Measurements from ENCODE around the gene DIDO1. TPM values are rescaled to one million over a fixed set of nuclear protein-coding genes. Genes with fewer than 3 reads are reported as not detected.

DIDO1 gene
- total RNA-seq, 1 donor from 2014 or later, result 53.6 TPM

DNA sequence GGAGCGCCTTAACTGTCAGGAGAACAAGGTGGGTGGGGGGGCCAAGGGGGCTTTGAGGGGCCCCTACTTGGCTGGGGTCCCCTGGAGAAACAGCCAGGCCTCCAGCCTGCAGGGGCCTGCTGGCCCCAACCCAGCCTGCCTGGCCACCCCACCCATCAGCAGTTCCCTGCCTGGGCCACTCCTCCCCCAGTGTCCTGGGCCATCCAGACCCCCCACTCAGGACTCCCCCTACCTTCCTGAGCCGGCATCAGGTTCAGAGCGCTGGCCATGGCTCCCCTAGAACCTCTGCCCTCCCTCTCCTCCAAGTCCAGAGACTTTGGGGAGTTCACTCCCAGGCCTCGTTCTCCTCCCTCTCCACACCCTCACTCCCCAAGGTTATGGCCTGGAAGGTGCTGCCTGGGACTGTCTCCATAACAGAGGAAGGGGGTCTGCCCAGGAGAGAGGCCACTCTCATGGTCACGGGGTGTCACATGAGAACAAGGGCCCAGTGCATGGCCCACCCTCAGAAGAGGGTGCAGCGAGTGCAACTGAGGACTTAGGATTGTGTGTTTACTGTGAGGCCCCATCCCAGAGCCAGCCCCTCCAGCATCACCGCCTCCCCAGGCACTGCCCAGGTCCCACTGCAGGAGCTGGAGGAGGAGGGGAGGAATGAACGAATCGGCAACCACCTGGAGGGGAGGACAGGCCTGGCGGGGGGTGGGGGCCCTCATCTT is 32.2 kb upstream of the DIDO1 start:
- DNase-seq (ENCODE audit: extremely low spot score, unreplicated experiment), result no peak
- Mint-ChIP-seq H3K27ac (ENCODE audit: unreplicated experiment) (no peak overlapping the region), H3K4me1 (ENCODE audit: unreplicated experiment) (peaks cover 9% of the 10 kb centered on the region), H3K36me3 (ENCODE audit: unreplicated experiment) (no peaks in the 10 kb centered on the region), H3K27me3 (ENCODE audit: unreplicated experiment) (no peaks in the 10 kb centered on the region), H3K9me3 (ENCODE audit: unreplicated experiment) (no peaks in the 10 kb centered on the region), H3K4me3 (ENCODE audit: unreplicated experiment) (no peak overlapping the region)
- TF ChIP-seq, protein P1, sequence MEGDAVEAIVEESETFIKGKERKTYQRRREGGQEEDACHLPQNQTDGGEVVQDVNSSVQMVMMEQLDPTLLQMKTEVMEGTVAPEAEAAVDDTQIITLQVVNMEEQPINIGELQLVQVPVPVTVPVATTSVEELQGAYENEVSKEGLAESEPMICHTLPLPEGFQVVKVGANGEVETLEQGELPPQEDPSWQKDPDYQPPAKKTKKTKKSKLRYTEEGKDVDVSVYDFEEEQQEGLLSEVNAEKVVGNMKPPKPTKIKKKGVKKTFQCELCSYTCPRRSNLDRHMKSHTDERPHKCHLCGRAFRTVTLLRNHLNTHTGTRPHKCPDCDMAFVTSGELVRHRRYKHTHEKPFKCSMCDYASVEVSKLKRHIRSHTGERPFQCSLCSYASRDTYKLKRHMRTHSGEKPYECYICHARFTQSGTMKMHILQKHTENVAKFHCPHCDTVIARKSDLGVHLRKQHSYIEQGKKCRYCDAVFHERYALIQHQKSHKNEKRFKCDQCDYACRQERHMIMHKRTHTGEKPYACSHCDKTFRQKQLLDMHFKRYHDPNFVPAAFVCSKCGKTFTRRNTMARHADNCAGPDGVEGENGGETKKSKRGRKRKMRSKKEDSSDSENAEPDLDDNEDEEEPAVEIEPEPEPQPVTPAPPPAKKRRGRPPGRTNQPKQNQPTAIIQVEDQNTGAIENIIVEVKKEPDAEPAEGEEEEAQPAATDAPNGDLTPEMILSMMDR (IDR thresholded peaks at IDR 0.05), result no peak

DNA sequence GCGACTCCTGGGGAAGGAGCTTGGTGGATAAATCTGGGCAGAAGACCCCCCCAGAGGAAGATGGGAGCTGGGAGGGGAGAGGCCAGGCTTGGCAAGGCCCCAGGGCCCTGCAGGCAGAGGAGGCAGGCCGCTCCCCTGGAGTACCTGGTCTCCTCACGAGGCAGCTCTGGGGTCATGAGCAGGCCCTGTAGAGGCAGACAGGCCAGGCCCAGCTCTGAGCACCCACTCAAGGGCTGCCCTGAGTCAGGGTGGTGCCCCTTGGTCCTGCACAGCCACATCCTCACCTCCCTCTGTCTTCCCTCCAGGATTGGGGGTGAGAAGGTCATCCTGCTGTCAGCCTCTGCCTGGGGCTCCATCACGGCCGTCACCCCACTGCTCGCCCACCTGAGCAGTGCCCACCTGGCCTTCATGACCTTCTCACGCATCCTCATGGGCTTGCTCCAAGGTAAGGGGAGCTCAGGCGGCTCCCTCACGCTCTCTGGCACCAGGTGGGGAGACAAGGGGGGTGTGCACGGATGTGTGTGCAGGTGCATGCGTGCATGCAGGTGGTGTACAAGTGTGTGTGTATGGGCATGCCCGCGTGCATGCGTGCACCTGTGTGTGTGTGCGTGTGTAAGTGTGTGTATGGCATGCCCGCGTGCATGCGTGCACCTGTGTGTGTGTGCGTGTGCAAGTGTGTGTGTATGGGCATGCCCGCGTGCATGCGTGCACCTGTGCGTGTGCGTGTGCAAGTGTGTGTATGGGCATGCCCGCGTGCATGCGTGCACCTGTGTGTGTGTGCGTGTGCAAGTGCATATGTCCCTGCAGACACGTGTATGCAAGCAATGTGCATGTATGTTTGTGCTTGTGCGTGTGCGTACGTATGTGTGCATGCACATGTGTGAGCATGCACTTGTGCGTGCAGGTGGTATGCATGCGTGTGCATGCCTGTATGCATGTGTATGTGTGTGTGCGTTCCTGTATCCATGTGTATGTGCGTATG is 31.1 kb upstream of the DIDO1 start:
- DNase-seq (ENCODE audit: extremely low spot score, unreplicated experiment), result no peak
- Mint-ChIP-seq H3K27ac (ENCODE audit: unreplicated experiment) (no peak overlapping the region), H3K9me3 (ENCODE audit: unreplicated experiment) (no peaks in the 10 kb centered on the region), H3K27me3 (ENCODE audit: unreplicated experiment) (no peaks in the 10 kb centered on the region), H3K4me3 (ENCODE audit: unreplicated experiment) (no peak overlapping the region), H3K36me3 (ENCODE audit: unreplicated experiment) (no peaks in the 10 kb centered on the region), H3K4me1 (ENCODE audit: unreplicated experiment) (peaks cover 9% of the 10 kb centered on the region)
- TF ChIP-seq, protein P1 (IDR thresholded peaks at IDR 0.05), result no peak

DNA sequence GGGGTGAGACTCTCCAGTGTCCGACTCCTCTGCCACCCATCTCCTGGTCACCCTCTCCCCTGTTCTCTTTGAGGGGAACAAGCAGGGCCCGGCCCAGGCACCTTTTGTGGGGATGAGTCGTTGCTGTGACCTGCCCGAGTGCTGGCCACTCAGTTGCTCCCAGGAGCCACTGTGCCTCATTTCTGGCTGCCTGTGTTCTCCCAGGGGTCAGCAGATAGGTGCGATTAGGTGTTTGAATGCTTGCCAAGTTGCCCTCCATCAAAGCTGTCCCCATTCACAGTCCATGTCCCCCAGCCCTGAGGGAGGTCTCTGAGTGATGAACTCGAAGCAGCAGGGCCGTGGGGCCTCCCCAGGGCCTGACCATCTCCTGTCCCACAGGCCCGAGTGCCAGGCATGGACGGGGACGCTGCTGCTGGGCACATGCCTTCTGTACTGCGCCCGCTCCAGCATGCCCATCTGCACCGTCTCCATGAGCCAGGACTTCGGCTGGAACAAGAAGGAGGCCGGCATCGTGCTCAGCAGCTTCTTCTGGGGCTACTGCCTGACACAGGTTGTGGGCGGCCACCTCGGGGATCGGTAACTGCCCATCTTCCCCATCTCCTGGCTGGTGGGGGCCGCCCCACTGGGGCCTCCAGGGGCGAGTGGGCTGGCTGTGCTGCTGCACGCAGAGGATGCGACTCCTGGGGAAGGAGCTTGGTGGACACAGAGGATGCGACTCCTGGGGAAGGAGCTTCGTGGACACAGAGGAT is 30.3 kb upstream of the DIDO1 start:
- H3K27ac Mint-ChIP-seq (ENCODE audit: unreplicated experiment), result no peak overlapping the region
- no peak overlapping the region for H3K4me3 Mint-ChIP-seq (ENCODE audit: unreplicated experiment)
- no peaks in the 10 kb centered on the region for H3K27me3 Mint-ChIP-seq (ENCODE audit: unreplicated experiment)
- H3K9me3 Mint-ChIP-seq (ENCODE audit: unreplicated experiment), result no peaks in the 10 kb centered on the region
- DNase-seq (ENCODE audit: extremely low spot score, unreplicated experiment), result no peak
- TF ChIP-seq, protein P1 (IDR thresholded peaks at IDR 0.05), result no peak
- peaks cover 9% of the 10 kb centered on the region for H3K4me1 Mint-ChIP-seq (ENCODE audit: unreplicated experiment)
- H3K36me3 Mint-ChIP-seq (ENCODE audit: unreplicated experiment), result no peaks in the 10 kb centered on the region

DNA sequence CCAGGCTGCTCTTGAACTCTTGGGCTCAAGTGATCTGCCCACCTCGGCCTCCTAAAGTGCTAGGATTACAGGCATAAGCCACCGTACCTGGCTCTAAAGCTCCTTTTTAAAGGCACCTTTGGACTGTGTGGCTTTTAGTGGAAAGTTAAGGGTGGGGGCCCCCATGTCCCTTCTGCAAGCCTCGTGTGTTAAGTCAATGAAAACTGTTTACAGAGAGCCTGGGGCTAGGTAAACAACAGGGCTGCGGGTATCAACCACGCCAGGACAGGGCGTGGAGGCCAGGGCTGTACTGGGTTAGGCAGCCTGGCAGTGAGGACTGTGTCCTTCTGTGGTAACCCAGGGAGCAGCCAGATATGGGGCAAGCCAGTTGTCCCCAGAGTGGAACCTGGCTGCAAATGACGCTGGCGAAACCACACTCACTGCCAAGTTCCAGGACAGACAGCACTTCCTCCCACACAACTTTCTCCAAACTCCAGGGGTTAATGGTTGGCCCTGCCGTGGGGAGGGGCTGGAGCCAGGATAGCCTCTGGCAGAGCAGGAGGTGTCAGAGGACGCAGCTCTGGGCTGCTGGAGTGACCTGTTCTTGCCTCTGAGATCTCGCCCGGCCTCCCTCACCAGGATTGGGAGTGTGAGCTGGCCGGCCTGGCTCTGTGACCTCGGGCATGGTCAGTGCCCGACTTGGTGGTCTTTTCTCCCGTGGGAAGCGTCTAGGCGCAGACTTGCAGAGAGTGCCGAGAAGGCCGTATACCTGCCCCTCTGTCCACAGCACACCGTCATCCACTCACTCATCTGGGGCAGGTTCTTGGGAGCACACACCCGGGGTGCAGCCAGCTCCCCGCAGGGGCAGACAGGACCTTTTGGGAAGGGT is 29.4 kb upstream of the DIDO1 start:
- no peak overlapping the region for H3K4me3 Mint-ChIP-seq (ENCODE audit: unreplicated experiment)
- DNase-seq (ENCODE audit: extremely low spot score, unreplicated experiment), result no peak
- no peak overlapping the region for H3K27ac Mint-ChIP-seq (ENCODE audit: unreplicated experiment)
- no peaks in the 10 kb centered on the region for H3K27me3 Mint-ChIP-seq (ENCODE audit: unreplicated experiment)
- TF ChIP-seq, protein P1 (IDR thresholded peaks at IDR 0.05), result no peak
- H3K36me3 Mint-ChIP-seq (ENCODE audit: unreplicated experiment), result no peaks in the 10 kb centered on the region
- peaks cover 9% of the 10 kb centered on the region for H3K4me1 Mint-ChIP-seq (ENCODE audit: unreplicated experiment)
- no peaks in the 10 kb centered on the region for H3K9me3 Mint-ChIP-seq (ENCODE audit: unreplicated experiment)

Data from osteocyte (in vitro differentiated cells).